Measurements from ENCODE around the gene RIN2. TPM values are rescaled to one million over a fixed set of nuclear protein-coding genes. Genes with fewer than 3 reads are reported as not detected.
"Not testable (repeated sequence)": the region's sequence is repeated elsewhere in the genome, so short reads cannot be mapped to it uniquely, and the experiment has no call there.

Gene RIN2
- total RNA-seq, 1 experiment from 2014 or later: 36.7 TPM

- Histone ChIP-seq H3K27me3 (replicated peaks; ENCODE audit: control insufficient read depth, insufficient read depth, low read length) (no peaks in the 10 kb centered on the region), H3K36me3 (ENCODE audit: control insufficient read depth, insufficient read depth, low read length) (no peaks in the 10 kb centered on the region), H3K4me3 (ENCODE audit: low read depth, low read length) (no peak overlapping the region), H3K9me3 (peaks cover 7% of the 10 kb centered on the region; the same call in 1 of the 2 replicates), H3K4me1 (peaks cover 15% of the 10 kb centered on the region)
- no TSS peak for BruUV-seq (replicated peaks)
- H3K4me1 Mint-ChIP-seq (ENCODE audit: low read depth, unreplicated experiment): peaks cover 37% of the 10 kb centered on the region
- H3K4me3 Mint-ChIP-seq (ENCODE audit: unreplicated experiment): no peak overlapping the region
- H3K9me3 Mint-ChIP-seq (ENCODE audit: unreplicated experiment): peaks cover 16% of the 10 kb centered on the region
- H3K27ac Mint-ChIP-seq (ENCODE audit: unreplicated experiment): peak overlapping the region; percentile 59
- H3K36me3 Mint-ChIP-seq (ENCODE audit: insufficient read depth, unreplicated experiment): peaks cover 4% of the 10 kb centered on the region
- ChIA-PET CTCF (no interaction called here), POLR2A (no interaction called here)
- no peak for TF ChIP-seq CTCF (IDR thresholded peaks at IDR 0.05; ENCODE audit: insufficient read depth in 1 of 2, low read depth in 1 of 2, low read length in 1 of 2, severe bottlenecking in 1 of 2, unreplicated experiment in 1 of 2)
- no peaks in the 10 kb centered on the region for H3K27me3 Mint-ChIP-seq (ENCODE audit: insufficient read depth, unreplicated experiment)
- no peak for DNase-seq
- intact Hi-C loops (cut with micrococcal nuclease; ENCODE audit: unreplicated experiment): no loop called here
Measured at GRCh38 chr20:19750907-19751636, 7.0 kb upstream of the RIN2 start.

GRCh38 chr20:19754201-19754600 is 3.9 kb upstream of the RIN2 start:
- H3K9me3 Mint-ChIP-seq (ENCODE audit: unreplicated experiment); H3K27me3 Mint-ChIP-seq (ENCODE audit: insufficient read depth, unreplicated experiment); H3K4me3 ChIP-seq (ENCODE audit: low read depth, low read length); POLR2A ChIA-PET; BruUV-seq (replicated peaks); intact Hi-C loops (cut with micrococcal nuclease; ENCODE audit: unreplicated experiment); H3K27me3 ChIP-seq (replicated peaks; ENCODE audit: control insufficient read depth, insufficient read depth, low read length); DNase-seq; H3K9me3 ChIP-seq; H3K27ac Mint-ChIP-seq (ENCODE audit: unreplicated experiment); H3K36me3 ChIP-seq (ENCODE audit: control insufficient read depth, insufficient read depth, low read length); CTCF ChIA-PET: not testable (repeated sequence)
- H3K4me1 ChIP-seq: peaks cover 20% of the 10 kb centered on the region
- H3K36me3 Mint-ChIP-seq (ENCODE audit: insufficient read depth, unreplicated experiment): peaks cover 13% of the 10 kb centered on the region
- peak overlapping the region; percentile 60 for H3K4me3 Mint-ChIP-seq (ENCODE audit: unreplicated experiment)
- peaks cover 48% of the 10 kb centered on the region for H3K4me1 Mint-ChIP-seq (ENCODE audit: low read depth, unreplicated experiment)

GRCh38 chr20:19756761-19757486 is 1.1 kb upstream of the RIN2 start:
- peak overlapping the region; percentile 96 for H3K27ac Mint-ChIP-seq (ENCODE audit: unreplicated experiment)

More at GRCh38 chr20:19756761-19757486, 1.1 kb upstream of the RIN2 start:
- Mint-ChIP-seq H3K9me3 (ENCODE audit: unreplicated experiment) (no peaks in the 10 kb centered on the region), H3K4me3 (ENCODE audit: unreplicated experiment) (peak overlapping the region; percentile 97), H3K4me1 (ENCODE audit: low read depth, unreplicated experiment) (peaks cover 54% of the 10 kb centered on the region), H3K36me3 (ENCODE audit: insufficient read depth, unreplicated experiment) (peaks cover 9% of the 10 kb centered on the region), H3K27me3 (ENCODE audit: insufficient read depth, unreplicated experiment) (no peaks in the 10 kb centered on the region)
- Histone ChIP-seq H3K4me3 (ENCODE audit: low read depth, low read length) (peak overlapping the region; percentile 81), H3K9me3 (no peaks in the 10 kb centered on the region), H3K4me1 (peaks cover 5% of the 10 kb centered on the region), H3K36me3 (ENCODE audit: control insufficient read depth, insufficient read depth, low read length) (no peaks in the 10 kb centered on the region), H3K27me3 (replicated peaks; ENCODE audit: control insufficient read depth, insufficient read depth, low read length) (no peaks in the 10 kb centered on the region)
- POLR2A ChIA-PET: interaction anchor here (0.9 to 1.8 kb wide), 4 partner anchors 19 to 296 kb away, joined by 3 to 24 read pairs (median 12); partner anchors contain the start of genes CFAP61 and CRNKL1
- BruUV-seq (replicated peaks): TSS peak; percentile 33
- no peak for TF ChIP-seq CTCF (IDR thresholded peaks at IDR 0.05; ENCODE audit: insufficient read depth in 1 of 2, low read depth in 1 of 2, low read length in 1 of 2, severe bottlenecking in 1 of 2, unreplicated experiment in 1 of 2)
- no peak for DNase-seq
- intact Hi-C loops (cut with micrococcal nuclease; ENCODE audit: unreplicated experiment): loop anchor here (1.0 kb wide), 2 partner anchors 65 to 238 kb away; no protein-coding TSS in a partner anchor
- CTCF ChIA-PET: interaction anchor here (1.2 to 2.2 kb wide), 3 partner anchors 19 to 295 kb away, joined by 4 to 18 read pairs (median 9); partner anchors contain the start of genes CFAP61 and CRNKL1
